Muscle layer of colon (tissue), 2 donors: ENCODE results near the gene HIGD1A.

Experiments used
- H3K27ac ChIP-seq: one replicate; pipeline ENCODE4 v1.7.0; 2013; ENCODE audit warnings: low read depth, mild to moderate bottlenecking, low read length, moderate library complexity
- H3K27me3 ChIP-seq, 2 donors: one replicate each; pipeline ENCODE4 v1.7.0; 2013; ENCODE audit warnings: low read length in 2 of 2, mild to moderate bottlenecking in 2 of 2; ENCODE audit not compliant: insufficient read depth in 2 of 2, control insufficient read depth in 1 of 2
- H3K36me3 ChIP-seq: one replicate; pipeline ENCODE4 v1.7.0; 2013; ENCODE audit warnings: mild to moderate bottlenecking, low read length; ENCODE audit not compliant: insufficient read depth
- H3K4me1 ChIP-seq: one replicate; pipeline ENCODE4 v1.7.0; 2013; ENCODE audit warnings: mild to moderate bottlenecking, low read length; ENCODE audit not compliant: insufficient read depth
- H3K4me3 ChIP-seq, 2 donors: one replicate each; pipeline ENCODE4 v1.7.0; 2013; ENCODE audit warnings: low read length in 2 of 2, low read depth in 1 of 2, mild to moderate bottlenecking in 1 of 2, moderate library complexity in 1 of 2
- H3K9ac ChIP-seq: one replicate; pipeline ENCODE4 v1.7.0; 2013; ENCODE audit warnings: low read length
- H3K9me3 ChIP-seq: one replicate; pipeline ENCODE4 v1.7.0; 2013; ENCODE audit warnings: mild to moderate bottlenecking, low read length
- donor health status: abdominal sarcoma.
- donor health status: Adenocarcinoma of cecum.

HIGD1A gene

DNA sequence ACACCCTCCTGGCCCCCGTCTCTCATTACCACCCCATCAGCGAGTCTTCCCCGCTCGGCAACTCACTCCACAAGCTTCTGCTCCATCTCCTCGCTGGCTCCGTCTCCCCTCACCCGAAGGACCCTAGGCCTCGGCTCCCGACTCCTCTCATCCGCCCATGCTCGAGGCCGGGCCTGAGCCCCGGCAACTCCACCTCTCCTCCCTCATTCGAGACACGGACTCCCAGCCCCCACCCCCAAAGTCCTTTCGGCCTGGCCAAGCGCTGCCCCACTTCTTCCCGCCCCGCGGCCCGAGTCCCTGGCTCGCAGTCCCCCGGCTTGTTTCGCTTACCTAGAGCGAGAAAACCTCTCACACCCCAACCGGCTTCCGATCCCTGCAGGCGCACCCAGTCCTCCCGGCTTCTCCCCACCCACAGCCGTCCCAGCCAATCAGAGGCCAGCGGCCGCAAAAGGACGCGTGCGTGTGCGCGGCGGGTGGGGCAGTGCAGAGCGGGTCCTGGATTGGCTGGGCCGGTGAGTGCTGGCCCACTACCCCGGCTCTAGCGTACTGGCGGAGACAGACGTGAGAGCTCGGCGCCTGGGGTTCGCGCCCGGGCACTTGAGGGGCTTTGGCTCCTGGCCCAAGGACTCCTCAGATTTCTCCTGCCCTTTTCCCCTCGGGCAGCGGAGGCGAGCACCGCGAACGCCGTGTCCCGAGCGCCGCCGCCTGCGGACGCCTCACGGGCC, at the start of gene HIGD1A:
HIGD1A (minus strand) TSS at position 385 of the 725 bp plus-strand sequence. CDS start 10,237 bp downstream, outside the sequence.
- H3K36me3 ChIP-seq: no peaks in the 10 kb centered on the region
- H3K27ac ChIP-seq: peak within 1 kb of the TSS; percentile 100
- H3K9me3 ChIP-seq: no peaks in the 10 kb centered on the region
- no peaks in the 10 kb centered on the region for H3K27me3 ChIP-seq
- H3K4me1 ChIP-seq: peaks cover 41% of the 10 kb centered on the region
- peak within 1 kb of the TSS; percentile 92 to 99 for H3K4me3 ChIP-seq
- H3K9ac ChIP-seq: peak within 1 kb of the TSS; percentile 99

- Histone ChIP-seq H3K27ac (no peak overlapping the region), H3K9ac (no peak overlapping the region)
Measured at GRCh38 chr3:42853739-42854302, 49.5 kb upstream of the HIGD1A start.

DNA sequence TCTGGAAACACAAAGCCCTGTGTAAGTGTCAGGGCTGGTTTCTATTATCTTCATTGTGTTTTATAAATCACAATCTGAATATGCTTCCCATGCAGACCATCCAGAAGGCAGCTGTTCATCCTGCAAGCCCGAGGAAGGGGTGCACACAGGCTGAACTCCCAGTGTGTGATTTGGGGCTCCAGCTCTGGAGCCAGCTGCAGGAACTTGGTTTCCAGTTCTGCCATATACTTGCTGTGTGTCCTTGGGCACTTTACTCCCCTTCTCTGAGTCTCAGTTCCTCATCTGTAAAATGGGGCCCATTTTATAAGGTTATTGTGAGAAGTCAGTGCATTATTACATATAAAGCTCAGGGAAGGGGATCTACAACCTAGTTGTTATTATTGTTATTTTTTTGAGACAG, 48.8 kb upstream of the HIGD1A start:
- Histone ChIP-seq H3K27me3 (no peaks in the 10 kb centered on the region), H3K27ac (no peak overlapping the region), H3K4me1 (no peaks in the 10 kb centered on the region), H3K4me3 (no peak overlapping the region), H3K9ac (no peak overlapping the region), H3K9me3 (no peaks in the 10 kb centered on the region), H3K36me3 (no peaks in the 10 kb centered on the region)

More at GRCh38 chr3:42853739-42854302, 49.5 kb upstream of the HIGD1A start:
- Histone ChIP-seq H3K9me3 (no peaks in the 10 kb centered on the region), H3K4me3 (no peak overlapping the region), H3K4me1 (no peaks in the 10 kb centered on the region), H3K27me3 (no peaks in the 10 kb centered on the region), H3K36me3 (no peaks in the 10 kb centered on the region)

- Histone ChIP-seq H3K4me1 (peaks cover 1% of the 10 kb centered on the region), H3K9ac (no peak overlapping the region), H3K4me3 (no peak overlapping the region), H3K27me3 (no peaks in the 10 kb centered on the region), H3K9me3 (no peaks in the 10 kb centered on the region), H3K36me3 (no peaks in the 10 kb centered on the region), H3K27ac (no peak overlapping the region)
Measured at GRCh38 chr3:42852441-42852840, 48.2 kb upstream of the HIGD1A start.

DNA sequence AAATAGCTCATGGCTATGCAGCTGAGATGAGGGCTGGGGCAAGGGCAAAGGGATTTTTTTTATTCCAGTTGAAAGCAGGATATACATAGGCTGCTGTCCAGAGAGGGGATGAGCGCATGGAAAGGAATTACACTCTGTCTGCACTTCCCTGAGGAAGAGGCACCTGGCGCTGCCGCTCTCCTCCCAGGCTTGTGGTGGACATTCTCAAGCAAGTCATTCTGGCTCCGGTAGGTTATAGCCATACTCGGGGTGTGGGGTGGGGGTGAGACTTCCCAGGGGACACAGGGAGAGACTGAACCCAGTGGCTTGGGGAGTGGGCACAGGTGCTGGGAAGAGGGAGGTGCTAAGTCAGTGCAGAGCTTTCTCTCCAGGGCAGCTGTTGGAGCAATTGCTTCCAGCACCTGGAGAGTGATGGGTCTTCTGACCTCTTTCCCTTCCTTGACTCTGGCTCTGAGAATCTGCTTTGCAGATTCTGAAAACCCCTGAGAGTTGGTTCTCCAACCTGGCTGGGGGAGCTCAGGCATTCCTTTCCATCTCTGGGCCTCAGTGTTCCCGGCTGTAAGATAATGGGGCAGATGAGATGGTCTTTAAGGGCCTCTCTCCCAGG, 47.0 kb upstream of the HIGD1A start:
- no peaks in the 10 kb centered on the region for H3K9me3 ChIP-seq
- no peaks in the 10 kb centered on the region for H3K36me3 ChIP-seq
- peaks cover 12% of the 10 kb centered on the region for H3K4me1 ChIP-seq
- no peak overlapping the region for H3K4me3 ChIP-seq
- no peaks in the 10 kb centered on the region for H3K27me3 ChIP-seq
- no peak overlapping the region for H3K27ac ChIP-seq
- H3K9ac ChIP-seq: no peak overlapping the region

DNA sequence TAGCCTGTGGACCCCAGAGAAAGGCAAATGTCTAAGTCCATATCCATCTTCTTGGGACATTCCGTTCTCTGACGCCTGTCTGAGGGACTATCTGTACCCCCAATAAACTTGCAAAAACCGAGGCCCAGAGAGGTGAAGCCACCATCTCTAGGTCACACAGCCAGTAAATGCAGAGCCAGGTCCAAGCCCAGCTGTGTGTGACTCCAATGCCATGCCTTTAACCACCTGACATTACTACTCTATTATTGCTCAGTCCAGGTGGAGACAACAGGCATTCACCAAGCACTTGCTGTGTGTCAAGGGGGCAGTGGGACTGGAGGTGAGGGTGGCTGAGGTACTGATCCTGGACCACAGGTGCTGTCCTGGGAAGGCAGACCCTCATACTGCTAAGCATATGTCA, 46.0 kb upstream of the HIGD1A start:
- Histone ChIP-seq H3K27me3 (no peaks in the 10 kb centered on the region), H3K4me1 (peaks cover 18% of the 10 kb centered on the region), H3K9me3 (no peaks in the 10 kb centered on the region), H3K4me3 (no peak overlapping the region), H3K27ac (no peak overlapping the region), H3K9ac (no peak overlapping the region), H3K36me3 (no peaks in the 10 kb centered on the region)

- Histone ChIP-seq H3K4me1 (peaks cover 18% of the 10 kb centered on the region), H3K9me3 (no peaks in the 10 kb centered on the region), H3K27me3 (no peaks in the 10 kb centered on the region), H3K27ac (no peak overlapping the region), H3K4me3 (no peak overlapping the region), H3K36me3 (no peaks in the 10 kb centered on the region), H3K9ac (no peak overlapping the region)
Measured at GRCh38 chr3:42849017-42849416, 44.7 kb upstream of the HIGD1A start.

DNA sequence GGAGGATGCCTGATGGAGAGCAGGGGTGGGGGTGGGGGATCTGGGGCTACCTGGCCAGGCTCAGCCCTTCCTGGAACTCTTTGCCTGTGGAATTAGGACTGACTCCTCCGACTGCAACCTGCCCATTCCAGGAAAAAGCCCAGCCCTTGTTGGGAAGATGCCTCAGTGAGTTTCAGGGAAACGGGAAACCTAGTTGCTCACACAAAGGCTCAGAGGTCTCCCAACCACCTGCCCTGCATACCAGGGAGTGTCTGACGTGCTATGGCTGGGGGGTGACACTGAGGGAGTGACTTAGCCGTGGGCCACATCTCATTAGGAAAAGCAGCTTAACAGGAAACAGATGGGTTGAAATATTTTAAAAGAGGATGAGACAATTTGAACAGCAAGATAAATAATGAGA, 43.4 kb upstream of the HIGD1A start:
- no peak overlapping the region for H3K4me3 ChIP-seq
- H3K9ac ChIP-seq: no peak overlapping the region
- H3K4me1 ChIP-seq: peaks cover 18% of the 10 kb centered on the region
- no peak overlapping the region for H3K27ac ChIP-seq
- H3K36me3 ChIP-seq: no peaks in the 10 kb centered on the region
- H3K9me3 ChIP-seq: no peaks in the 10 kb centered on the region
- H3K27me3 ChIP-seq: no peaks in the 10 kb centered on the region

- Histone ChIP-seq H3K27me3 (no peaks in the 10 kb centered on the region), H3K9me3 (no peaks in the 10 kb centered on the region), H3K4me1 (peaks cover 18% of the 10 kb centered on the region), H3K27ac (peak overlapping the region; percentile 63), H3K4me3 (no peak overlapping the region), H3K9ac (no peak overlapping the region), H3K36me3 (no peaks in the 10 kb centered on the region)
Measured at GRCh38 chr3:42846685-42847522, 42.6 kb upstream of the HIGD1A start.

- Histone ChIP-seq H3K9ac (no peak overlapping the region), H3K4me3 (no peak overlapping the region), H3K27me3 (no peaks in the 10 kb centered on the region), H3K36me3 (no peaks in the 10 kb centered on the region), H3K4me1 (peaks cover 18% of the 10 kb centered on the region), H3K9me3 (no peaks in the 10 kb centered on the region), H3K27ac (no peak overlapping the region)
Measured at GRCh38 chr3:42844815-42845214, 40.5 kb upstream of the HIGD1A start.

GRCh38 chr3:42844412-42844713, 40.1 kb upstream of the HIGD1A start:
- H3K36me3 ChIP-seq: no peaks in the 10 kb centered on the region
- no peaks in the 10 kb centered on the region for H3K27me3 ChIP-seq
- no peak overlapping the region for H3K4me3 ChIP-seq
- H3K4me1 ChIP-seq: peaks cover 18% of the 10 kb centered on the region
- no peaks in the 10 kb centered on the region for H3K9me3 ChIP-seq
- H3K9ac ChIP-seq: no peak overlapping the region
- no peak overlapping the region for H3K27ac ChIP-seq
